Activated CD4-positive, alpha-beta T cell treated with anti-CD3 and anti-CD28 coated beads, Interleukin-2, amount 50 U/mL, for 24 hours (primary cell): Measurements from ENCODE around the gene VIL1.

ENCODE experiments used
- DNase-seq, 2 donors: peaks; one replicate each; pipeline ENCODE4 v3.0.0-alpha.2; 2020; ENCODE audit warnings: low read depth in 1 of 2, low spot score in 1 of 2

VIL1 gene

GRCh38 chr2:218482651-218483050 lies 63.7 kb downstream of the VIL1 start:
- no peak for DNase-seq

GRCh38 chr2:218485986-218486667 lies 67.2 kb downstream of the VIL1 start:
- no peak for DNase-seq

DNA sequence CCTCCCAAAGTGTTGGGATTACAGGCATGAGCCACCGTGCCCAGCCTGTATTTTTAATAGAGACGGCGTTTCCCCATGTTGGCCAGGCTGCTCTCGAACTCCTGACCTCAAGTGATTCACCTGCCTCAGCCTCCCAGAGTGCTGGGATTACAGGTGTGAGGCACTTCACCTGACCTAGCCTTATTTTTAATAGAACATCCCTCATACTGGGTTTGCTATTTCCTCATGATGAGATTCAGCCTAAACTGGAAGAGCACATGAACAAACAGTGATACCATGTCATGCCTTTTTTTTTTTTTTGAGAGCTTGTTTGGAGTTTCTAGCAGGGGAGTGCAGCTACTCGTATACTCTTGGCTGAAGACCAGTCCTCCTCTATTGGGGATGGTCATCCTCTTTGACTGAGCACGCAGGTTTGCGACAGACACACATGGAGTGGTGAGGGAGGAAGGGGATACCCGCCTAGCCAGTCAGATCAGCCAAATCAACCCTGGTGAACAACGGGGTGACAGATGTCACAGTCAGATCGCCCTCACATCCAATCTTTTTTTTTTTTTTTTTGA lies 81.7 kb downstream of the VIL1 start:
- DNase-seq: no peak

DNA sequence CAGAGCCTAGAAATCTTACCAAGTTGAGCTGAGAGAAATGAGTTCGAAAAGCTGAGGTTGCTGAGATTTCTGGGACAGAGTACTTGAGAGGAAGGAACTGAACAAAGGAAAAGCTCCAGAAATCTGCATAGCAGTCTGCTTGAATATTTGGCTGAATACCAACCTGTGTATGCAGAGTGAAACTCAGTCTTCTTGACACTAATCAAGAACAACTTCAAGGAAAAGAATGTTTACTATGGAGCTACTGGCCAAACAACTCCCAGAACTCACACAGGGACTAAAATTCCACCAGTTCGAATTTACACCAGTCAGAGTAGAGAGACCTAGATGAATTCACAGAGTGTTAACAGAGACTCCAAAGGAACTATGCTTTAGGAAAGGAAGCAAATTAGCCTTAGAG lies 82.7 kb downstream of the VIL1 start:
- no peak for DNase-seq
